Measurements from ENCODE around the gene DNAJC3. TPM values are rescaled to one million over a fixed set of nuclear protein-coding genes. Genes with fewer than 3 reads are reported as not detected.

The DNAJC3 gene
- total RNA-seq, 4 donors from 2014 or later = 27.1 to 33.5 (median 30.7) TPM

- Histone ChIP-seq H3K36me3 (no peaks in the 10 kb centered on the region), H3K27ac (no peak overlapping the region), H3K4me3 (no peak overlapping the region), H3K4me1 (no peaks in the 10 kb centered on the region), H3K27me3 (no peaks in the 10 kb centered on the region), H3K9me3 (no peaks in the 10 kb centered on the region)
- TF ChIP-seq EP300 (IDR thresholded peaks at IDR 0.05) = no peak
- no peak for TF ChIP-seq POLR2AphosphoS5 (IDR thresholded peaks at IDR 0.05)
- TF ChIP-seq POLR2A (IDR thresholded peaks at IDR 0.05) = no peak
- no peak for TF ChIP-seq CTCF (IDR thresholded peaks at IDR 0.05)
- DNase-seq (ENCODE audit: low spot score in 2 of 2) = no peak
- WGBS = 95% methylated on average over 3 of the region's 3 CpGs
These were observed 66.3 kb downstream of the DNAJC3 start for GRCh38 chr13:95743192-95743591.

GRCh38 chr13:95745289-95745688 is 68.3 kb downstream of the DNAJC3 start:
- TF ChIP-seq EP300 (IDR thresholded peaks at IDR 0.05) = no peak
- no peak for TF ChIP-seq POLR2A (IDR thresholded peaks at IDR 0.05)
- TF ChIP-seq CTCF (IDR thresholded peaks at IDR 0.05) = no peak
- TF ChIP-seq POLR2AphosphoS5 (IDR thresholded peaks at IDR 0.05) = no peak

GRCh38 chr13:95745752-95746151 is 68.8 kb downstream of the DNAJC3 start:
- Histone ChIP-seq H3K9me3 (no peaks in the 10 kb centered on the region), H3K27me3 (no peaks in the 10 kb centered on the region), H3K27ac (no peak overlapping the region), H3K36me3 (no peaks in the 10 kb centered on the region), H3K4me1 (no peaks in the 10 kb centered on the region), H3K4me3 (no peak overlapping the region)
- no peak for DNase-seq (ENCODE audit: low spot score in 2 of 2)
- TF ChIP-seq EP300 (IDR thresholded peaks at IDR 0.05) (no peak), POLR2AphosphoS5 (IDR thresholded peaks at IDR 0.05) (no peak), CTCF (IDR thresholded peaks at IDR 0.05) (no peak), POLR2A (IDR thresholded peaks at IDR 0.05) (no peak)
- WGBS = 87% methylated on average over 2 of the region's 2 CpGs

More at GRCh38 chr13:95745289-95745688, 68.3 kb downstream of the DNAJC3 start:
- 94% methylated on average over 4 of the region's 4 CpGs for WGBS
- H3K27me3 ChIP-seq = no peaks in the 10 kb centered on the region
- no peak overlapping the region for H3K4me3 ChIP-seq
- no peaks in the 10 kb centered on the region for H3K9me3 ChIP-seq
- no peaks in the 10 kb centered on the region for H3K36me3 ChIP-seq
- no peaks in the 10 kb centered on the region for H3K4me1 ChIP-seq
- DNase-seq (ENCODE audit: low spot score in 2 of 2) = no peak
- H3K27ac ChIP-seq = no peak overlapping the region

GRCh38 chr13:95749545-95749944 is 72.6 kb downstream of the DNAJC3 start:
- Histone ChIP-seq H3K27me3 (no peaks in the 10 kb centered on the region), H3K9me3 (no peaks in the 10 kb centered on the region), H3K4me3 (no peak overlapping the region), H3K36me3 (no peaks in the 10 kb centered on the region), H3K27ac (no peak overlapping the region), H3K4me1 (no peaks in the 10 kb centered on the region)
- 100% methylated on average over 4 of the region's 4 CpGs for WGBS
- TF ChIP-seq CTCF (IDR thresholded peaks at IDR 0.05) (no peak), EP300 (IDR thresholded peaks at IDR 0.05) (no peak), POLR2A (IDR thresholded peaks at IDR 0.05) (no peak), POLR2AphosphoS5 (IDR thresholded peaks at IDR 0.05) (no peak)
- no peak for DNase-seq (ENCODE audit: low spot score in 2 of 2)

GRCh38 chr13:95752677-95753076 is 75.7 kb downstream of the DNAJC3 start:
- Histone ChIP-seq H3K9me3 (no peaks in the 10 kb centered on the region), H3K4me3 (no peak overlapping the region), H3K4me1 (no peaks in the 10 kb centered on the region), H3K27me3 (no peaks in the 10 kb centered on the region), H3K27ac (no peak overlapping the region), H3K36me3 (no peaks in the 10 kb centered on the region)
- TF ChIP-seq CTCF (IDR thresholded peaks at IDR 0.05) (no peak), POLR2A (IDR thresholded peaks at IDR 0.05) (no peak), POLR2AphosphoS5 (IDR thresholded peaks at IDR 0.05) (no peak), EP300 (IDR thresholded peaks at IDR 0.05) (no peak)
- DNase-seq (ENCODE audit: low spot score in 2 of 2) = no peak
- 90% methylated on average over 2 of the region's 2 CpGs for WGBS
